GM21381 (cell line): ENCODE results near the gene CERS5.
A peak's percentile ranks its signal among the peaks of the same experiment; 100 is the strongest.

Experiments
- ATAC-seq: cut with Tn5 transposase; IDR thresholded peaks from one replicate; pipeline ENCODE4 v1.9.1; 2021; ENCODE audit warnings: mild to moderate bottlenecking, moderate library complexity; ENCODE audit not compliant: unreplicated experiment

Gene CERS5

GRCh38 chr12:50142993-50143392 lies 24.2 kb downstream of the CERS5 start:
- no peak for ATAC-seq

- no peak for ATAC-seq
Measured at GRCh38 chr12:50132505-50133135, 34.5 kb downstream of the CERS5 start.

- ATAC-seq, result no peak
Measured at GRCh38 chr12:50129290-50129689, 37.9 kb downstream of the CERS5 start.

- no peak for ATAC-seq
Measured at GRCh38 chr12:50127546-50127945, 39.6 kb downstream of the CERS5 start.

- ATAC-seq, result no peak
Measured at GRCh38 chr12:50123203-50123602, 44.0 kb downstream of the CERS5 start.

GRCh38 chr12:50121641-50122040 lies 45.5 kb downstream of the CERS5 start:
- no peak for ATAC-seq

- ATAC-seq, result no peak
Measured at GRCh38 chr12:50120953-50121352, 46.2 kb downstream of the CERS5 start.

GRCh38 chr12:50120521-50120920 lies 46.6 kb downstream of the CERS5 start:
- ATAC-seq, result no peak

GRCh38 chr12:50119387-50119786 lies 47.8 kb downstream of the CERS5 start:
- ATAC-seq, result no peak

GRCh38 chr12:50117057-50117622 lies 50.0 kb downstream of the CERS5 start:
- no peak for ATAC-seq

GRCh38 chr12:50112456-50113218 lies 54.5 kb downstream of the CERS5 start:
- ATAC-seq, result peak; percentile 4

- peak; percentile 79 for ATAC-seq
Measured at GRCh38 chr12:50111693-50112455, 55.3 kb downstream of the CERS5 start, which contains the start of gene COX14. Gene COX14, plus strand, starts transcription at chr12:50112236. Its CDS starts 7,808 bp downstream, at chr12:50120044.

- ATAC-seq, result peak; percentile 6
Measured at GRCh38 chr12:50111395-50111692, 55.8 kb downstream of the CERS5 start.

GRCh38 chr12:50110762-50111351 lies 56.3 kb downstream of the CERS5 start:
- ATAC-seq, result no peak

GRCh38 chr12:50110127-50110761 lies 56.9 kb downstream of the CERS5 start:
- ATAC-seq, result no peak

GRCh38 chr12:50109319-50109718 lies 57.9 kb downstream of the CERS5 start:
- ATAC-seq, result no peak

GRCh38 chr12:50107416-50108268 lies 59.5 kb downstream of the CERS5 start:
- ATAC-seq, result no peak

- no peak for ATAC-seq
Measured at GRCh38 chr12:50106907-50107306, 60.3 kb downstream of the CERS5 start.

- no peak for ATAC-seq
Measured at GRCh38 chr12:50105913-50106450, 61.2 kb downstream of the CERS5 start.
